Progenitor cell of endocrine pancreas (in vitro differentiated cells): ENCODE data around the gene AFF2. TPM values are rescaled to one million over a fixed set of nuclear protein-coding genes. Genes with fewer than 3 reads are reported as not detected.

ENCODE experiments used
- DNase-seq: peaks from one replicate; pipeline ENCODE4 v3.0.0; 2021; ENCODE audit warnings: low spot score; ENCODE audit not compliant: unreplicated experiment
- H3K27ac Mint-ChIP-seq: 2 replicates; pipeline ENCODE4 v1.8.0; 2021; ENCODE audit warnings: mild to moderate bottlenecking, moderate library complexity, mixed read lengths
- H3K27me3 Mint-ChIP-seq: 2 replicates; pipeline ENCODE4 v1.8.0; 2021; ENCODE audit warnings: mixed read lengths
- H3K36me3 Mint-ChIP-seq: 2 replicates; pipeline ENCODE4 v1.8.0; 2022; ENCODE audit warnings: mixed read lengths; ENCODE audit not compliant: insufficient read depth
- H3K4me1 Mint-ChIP-seq: 2 replicates; pipeline ENCODE4 v1.8.0; 2021; ENCODE audit warnings: low read depth, mixed read lengths
- H3K4me3 Mint-ChIP-seq: 2 replicates; pipeline ENCODE4 v1.8.0; 2021; ENCODE audit warnings: low read depth, mild to moderate bottlenecking, moderate library complexity, mixed read lengths
- H3K9me3 Mint-ChIP-seq: 2 replicates; pipeline ENCODE4 v1.8.0; 2021; ENCODE audit warnings: low read depth, mixed read lengths
- total RNA-seq: library from RNA; stranded (reverse); gene quantifications from 2 replicates; pipeline ENCODE4 v1.2.1, GENCODE V29; 2021
- TF ChIP-seq, protein P1 (sequence below): fragments of 200-600 bp; sonication (generic); IDR thresholded peaks from one replicate; pipeline ENCODE4 v1.5.0; 2021; ENCODE audit warnings: antibody characterized with exemption, mild to moderate bottlenecking; ENCODE audit not compliant: unreplicated experiment

The AFF2 gene
- total RNA-seq, 1 donor from 2014 or later, result 8.4 TPM

GRCh38 chrX:148874636-148875246 is 374.3 kb downstream of the AFF2 start:
- Mint-ChIP-seq H3K4me1 (no peaks in the 10 kb centered on the region), H3K36me3 (no peaks in the 10 kb centered on the region), H3K9me3 (peaks cover 11% of the 10 kb centered on the region), H3K27me3 (no peaks in the 10 kb centered on the region), H3K4me3 (no peak overlapping the region), H3K27ac (no peak overlapping the region)
- DNase-seq, result no peak
- TF ChIP-seq, protein P1, sequence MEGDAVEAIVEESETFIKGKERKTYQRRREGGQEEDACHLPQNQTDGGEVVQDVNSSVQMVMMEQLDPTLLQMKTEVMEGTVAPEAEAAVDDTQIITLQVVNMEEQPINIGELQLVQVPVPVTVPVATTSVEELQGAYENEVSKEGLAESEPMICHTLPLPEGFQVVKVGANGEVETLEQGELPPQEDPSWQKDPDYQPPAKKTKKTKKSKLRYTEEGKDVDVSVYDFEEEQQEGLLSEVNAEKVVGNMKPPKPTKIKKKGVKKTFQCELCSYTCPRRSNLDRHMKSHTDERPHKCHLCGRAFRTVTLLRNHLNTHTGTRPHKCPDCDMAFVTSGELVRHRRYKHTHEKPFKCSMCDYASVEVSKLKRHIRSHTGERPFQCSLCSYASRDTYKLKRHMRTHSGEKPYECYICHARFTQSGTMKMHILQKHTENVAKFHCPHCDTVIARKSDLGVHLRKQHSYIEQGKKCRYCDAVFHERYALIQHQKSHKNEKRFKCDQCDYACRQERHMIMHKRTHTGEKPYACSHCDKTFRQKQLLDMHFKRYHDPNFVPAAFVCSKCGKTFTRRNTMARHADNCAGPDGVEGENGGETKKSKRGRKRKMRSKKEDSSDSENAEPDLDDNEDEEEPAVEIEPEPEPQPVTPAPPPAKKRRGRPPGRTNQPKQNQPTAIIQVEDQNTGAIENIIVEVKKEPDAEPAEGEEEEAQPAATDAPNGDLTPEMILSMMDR, result no peak

- H3K27me3 Mint-ChIP-seq, result no peaks in the 10 kb centered on the region
- no peak overlapping the region for H3K27ac Mint-ChIP-seq
- TF ChIP-seq, protein P1, result no peak
These were observed 378.0 kb downstream of the AFF2 start for GRCh38 chrX:148878371-148878770.

DNA sequence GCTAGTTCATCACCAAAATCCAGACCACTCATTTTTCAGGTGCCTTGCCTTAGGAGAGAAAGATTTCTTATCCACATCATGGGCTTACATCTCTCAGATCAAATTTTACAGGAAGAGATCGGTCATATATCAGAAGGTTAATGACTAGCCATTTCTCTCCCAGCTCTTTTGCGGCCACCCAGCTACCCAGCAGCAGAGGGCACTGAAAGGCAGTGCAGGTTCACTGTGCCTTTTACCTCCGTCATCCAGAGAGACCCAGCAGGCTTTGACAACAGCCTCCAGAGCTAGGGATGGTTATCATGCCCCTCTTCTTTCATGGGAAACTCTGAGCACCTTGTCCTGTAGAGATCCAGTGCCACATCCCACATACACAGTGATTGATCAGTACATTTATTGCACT is 384.8 kb downstream of the AFF2 start:
- H3K4me3 Mint-ChIP-seq, result no peak overlapping the region
- H3K9me3 Mint-ChIP-seq, result peaks cover 12% of the 10 kb centered on the region
- DNase-seq, result no peak
- H3K27ac Mint-ChIP-seq, result no peak overlapping the region
- H3K36me3 Mint-ChIP-seq, result no peaks in the 10 kb centered on the region
- no peaks in the 10 kb centered on the region for H3K4me1 Mint-ChIP-seq
- TF ChIP-seq, protein P1, result no peak
- no peaks in the 10 kb centered on the region for H3K27me3 Mint-ChIP-seq

More at GRCh38 chrX:148878371-148878770, 378.0 kb downstream of the AFF2 start:
- Mint-ChIP-seq H3K4me3 (no peak overlapping the region), H3K4me1 (no peaks in the 10 kb centered on the region), H3K9me3 (peaks cover 8% of the 10 kb centered on the region), H3K36me3 (no peaks in the 10 kb centered on the region)
- DNase-seq, result no peak

DNA sequence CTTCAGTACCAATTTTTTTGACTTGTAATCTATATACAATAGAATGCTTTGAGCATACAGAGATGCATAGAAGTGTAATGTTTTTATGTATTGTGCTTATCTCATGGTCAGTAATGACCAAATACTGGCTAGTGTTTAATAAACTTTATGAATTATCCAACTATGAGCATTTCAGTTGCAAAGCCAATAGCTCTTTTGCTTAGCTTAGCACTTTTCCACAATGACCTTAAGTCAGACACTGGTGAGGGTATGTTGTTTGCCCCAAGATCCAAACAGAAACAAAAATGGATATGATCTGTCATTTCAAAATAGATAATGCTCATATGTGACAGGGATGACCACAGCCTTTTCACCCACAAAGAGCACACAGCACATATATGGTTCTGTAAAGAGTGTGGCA is 393.0 kb downstream of the AFF2 start:
- H3K36me3 Mint-ChIP-seq, result no peaks in the 10 kb centered on the region
- no peak overlapping the region for H3K27ac Mint-ChIP-seq
- H3K4me3 Mint-ChIP-seq, result no peak overlapping the region
- H3K27me3 Mint-ChIP-seq, result no peaks in the 10 kb centered on the region
- TF ChIP-seq, protein P1, result no peak
- H3K4me1 Mint-ChIP-seq, result peaks cover 5% of the 10 kb centered on the region
- H3K9me3 Mint-ChIP-seq, result peaks cover 16% of the 10 kb centered on the region
- no peak for DNase-seq

DNA sequence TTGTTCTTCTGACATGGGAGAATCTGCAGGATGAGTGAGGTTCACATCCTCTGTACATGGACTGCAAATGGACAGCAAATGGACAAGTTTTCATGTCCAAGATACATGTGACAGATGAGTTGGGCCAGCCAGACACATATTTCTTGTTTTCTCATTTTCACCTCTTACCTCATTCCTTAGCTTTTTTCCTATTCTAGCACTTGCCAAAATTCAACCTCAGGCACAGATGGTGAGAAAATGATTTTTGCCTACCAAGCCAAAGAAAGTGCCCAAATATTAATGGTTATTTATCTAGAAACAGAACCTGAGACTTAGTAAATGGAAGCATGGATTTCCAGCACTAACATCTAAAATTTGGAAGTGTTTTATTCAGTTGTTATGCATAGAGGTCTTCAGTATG is 402.2 kb downstream of the AFF2 start:
- DNase-seq, result no peak
- no peak overlapping the region for H3K27ac Mint-ChIP-seq
- H3K4me1 Mint-ChIP-seq, result no peaks in the 10 kb centered on the region
- no peaks in the 10 kb centered on the region for H3K27me3 Mint-ChIP-seq
- H3K36me3 Mint-ChIP-seq, result no peaks in the 10 kb centered on the region
- no peak overlapping the region for H3K4me3 Mint-ChIP-seq
- TF ChIP-seq, protein P1, result no peak
- peaks cover 12% of the 10 kb centered on the region for H3K9me3 Mint-ChIP-seq
